Measurements from ENCODE around the gene AFAP1L2. TPM values are rescaled to one million over a fixed set of nuclear protein-coding genes. Genes with fewer than 3 reads are reported as not detected.

The AFAP1L2 gene
- total RNA-seq, 1 experiment from 2014 or later = 170 TPM

DNA sequence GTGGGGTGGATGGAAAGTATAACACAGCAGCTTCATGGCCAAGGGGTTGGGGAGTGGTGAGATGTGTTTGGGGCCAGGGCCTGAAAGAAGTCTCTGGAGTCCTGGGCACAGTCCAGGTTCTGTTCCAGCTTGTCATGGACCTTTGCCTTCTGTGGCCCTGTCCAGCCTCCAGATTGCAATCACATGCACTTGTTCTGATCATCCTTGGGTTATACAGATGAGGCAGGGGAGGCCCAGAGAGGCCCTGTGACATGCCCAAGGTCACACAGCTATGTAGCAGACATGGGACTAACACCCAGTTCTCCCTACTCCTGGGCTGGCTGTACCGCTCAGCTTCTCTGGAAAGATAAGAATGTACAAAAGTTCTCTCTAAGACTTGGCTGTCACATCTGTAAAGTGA, 153.6 kb downstream of the AFAP1L2 start:
- intact Hi-C loops (cut with micrococcal nuclease; ENCODE audit: unreplicated experiment) = no loop called here
- in situ Hi-C loops (cut with HindIII; ENCODE audit: low pct_unique_long_range_greater_than_20kb, low sequenced_read_pairs) = no loop called here

DNA sequence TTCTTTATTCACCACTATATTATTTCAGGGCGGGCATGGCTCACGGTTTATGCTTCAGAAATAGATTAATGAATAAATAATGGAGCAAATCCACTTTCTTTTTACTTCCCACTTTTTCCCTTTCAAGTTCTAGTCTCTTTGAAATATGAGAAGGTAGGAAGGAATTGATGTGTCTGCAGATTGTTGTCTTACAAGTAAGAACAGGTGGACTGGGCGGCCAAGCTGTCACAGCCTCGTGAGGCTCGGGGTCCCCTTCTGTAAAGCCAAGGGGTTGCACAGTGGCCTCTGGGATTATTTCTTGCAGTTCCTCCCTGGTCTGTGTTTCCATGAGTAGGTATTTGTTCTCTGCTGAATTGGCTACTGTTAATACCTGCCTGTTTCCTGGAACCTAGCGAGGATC, 154.1 kb downstream of the AFAP1L2 start:
- Histone ChIP-seq H3K27ac (ENCODE audit: low read length) (no peak overlapping the region), H3K9me3 (ENCODE audit: control insufficient read depth, insufficient read depth, low read depth, low read length) (no peaks in the 10 kb centered on the region), H3K4me1 (ENCODE audit: control insufficient read depth, insufficient read depth, low read length) (peaks cover 5% of the 10 kb centered on the region), H3K36me3 (ENCODE audit: control insufficient read depth, insufficient read depth, low read length) (no peaks in the 10 kb centered on the region), H3K27me3 (ENCODE audit: control insufficient read depth, insufficient read depth, low read length) (no peaks in the 10 kb centered on the region), H3K4me3 (ENCODE audit: low read depth in 2 of 2, low read length in 2 of 2) (no peak overlapping the region)
- ATAC-seq (no peak), DNase-seq (ENCODE audit: low read depth, low spot score) (no peak)
- in situ Hi-C loops (cut with HindIII; ENCODE audit: low pct_unique_long_range_greater_than_20kb, low sequenced_read_pairs) (no loop called here), intact Hi-C loops (cut with micrococcal nuclease; ENCODE audit: unreplicated experiment) (no loop called here)
- CTCF ChIA-PET = no interaction called here
- TF ChIP-seq POLR2AphosphoS5 (IDR thresholded peaks at IDR 0.05; ENCODE audit: low read depth, low read length) (no peak), TCF7L2 (IDR thresholded peaks at IDR 0.05; ENCODE audit: low read depth, low read length) (no peak), SIN3A (IDR thresholded peaks at IDR 0.05; ENCODE audit: borderline replicate concordance, insufficient read depth, low read depth, low read length) (no peak)
- TF ChIP-seq, protein P1, sequence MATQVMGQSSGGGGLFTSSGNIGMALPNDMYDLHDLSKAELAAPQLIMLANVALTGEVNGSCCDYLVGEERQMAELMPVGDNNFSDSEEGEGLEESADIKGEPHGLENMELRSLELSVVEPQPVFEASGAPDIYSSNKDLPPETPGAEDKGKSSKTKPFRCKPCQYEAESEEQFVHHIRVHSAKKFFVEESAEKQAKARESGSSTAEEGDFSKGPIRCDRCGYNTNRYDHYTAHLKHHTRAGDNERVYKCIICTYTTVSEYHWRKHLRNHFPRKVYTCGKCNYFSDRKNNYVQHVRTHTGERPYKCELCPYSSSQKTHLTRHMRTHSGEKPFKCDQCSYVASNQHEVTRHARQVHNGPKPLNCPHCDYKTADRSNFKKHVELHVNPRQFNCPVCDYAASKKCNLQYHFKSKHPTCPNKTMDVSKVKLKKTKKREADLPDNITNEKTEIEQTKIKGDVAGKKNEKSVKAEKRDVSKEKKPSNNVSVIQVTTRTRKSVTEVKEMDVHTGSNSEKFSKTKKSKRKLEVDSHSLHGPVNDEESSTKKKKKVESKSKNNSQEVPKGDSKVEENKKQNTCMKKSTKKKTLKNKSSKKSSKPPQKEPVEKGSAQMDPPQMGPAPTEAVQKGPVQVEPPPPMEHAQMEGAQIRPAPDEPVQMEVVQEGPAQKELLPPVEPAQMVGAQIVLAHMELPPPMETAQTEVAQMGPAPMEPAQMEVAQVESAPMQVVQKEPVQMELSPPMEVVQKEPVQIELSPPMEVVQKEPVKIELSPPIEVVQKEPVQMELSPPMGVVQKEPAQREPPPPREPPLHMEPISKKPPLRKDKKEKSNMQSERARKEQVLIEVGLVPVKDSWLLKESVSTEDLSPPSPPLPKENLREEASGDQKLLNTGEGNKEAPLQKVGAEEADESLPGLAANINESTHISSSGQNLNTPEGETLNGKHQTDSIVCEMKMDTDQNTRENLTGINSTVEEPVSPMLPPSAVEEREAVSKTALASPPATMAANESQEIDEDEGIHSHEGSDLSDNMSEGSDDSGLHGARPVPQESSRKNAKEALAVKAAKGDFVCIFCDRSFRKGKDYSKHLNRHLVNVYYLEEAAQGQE (IDR thresholded peaks at IDR 0.05; ENCODE audit: insufficient read depth in 1 of 2, low read depth in 2 of 2, low read length in 1 of 2) = no peak
- TF ChIP-seq, protein P2, sequence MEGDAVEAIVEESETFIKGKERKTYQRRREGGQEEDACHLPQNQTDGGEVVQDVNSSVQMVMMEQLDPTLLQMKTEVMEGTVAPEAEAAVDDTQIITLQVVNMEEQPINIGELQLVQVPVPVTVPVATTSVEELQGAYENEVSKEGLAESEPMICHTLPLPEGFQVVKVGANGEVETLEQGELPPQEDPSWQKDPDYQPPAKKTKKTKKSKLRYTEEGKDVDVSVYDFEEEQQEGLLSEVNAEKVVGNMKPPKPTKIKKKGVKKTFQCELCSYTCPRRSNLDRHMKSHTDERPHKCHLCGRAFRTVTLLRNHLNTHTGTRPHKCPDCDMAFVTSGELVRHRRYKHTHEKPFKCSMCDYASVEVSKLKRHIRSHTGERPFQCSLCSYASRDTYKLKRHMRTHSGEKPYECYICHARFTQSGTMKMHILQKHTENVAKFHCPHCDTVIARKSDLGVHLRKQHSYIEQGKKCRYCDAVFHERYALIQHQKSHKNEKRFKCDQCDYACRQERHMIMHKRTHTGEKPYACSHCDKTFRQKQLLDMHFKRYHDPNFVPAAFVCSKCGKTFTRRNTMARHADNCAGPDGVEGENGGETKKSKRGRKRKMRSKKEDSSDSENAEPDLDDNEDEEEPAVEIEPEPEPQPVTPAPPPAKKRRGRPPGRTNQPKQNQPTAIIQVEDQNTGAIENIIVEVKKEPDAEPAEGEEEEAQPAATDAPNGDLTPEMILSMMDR (IDR thresholded peaks at IDR 0.05) = no peak
- no TSS peak for BruUV-seq (replicated peaks)
- POLR2A ChIA-PET = no interaction called here

More for the DNA sequence above, 153.6 kb downstream of the AFAP1L2 start:
- Histone ChIP-seq H3K9me3 (ENCODE audit: control insufficient read depth, insufficient read depth, low read depth, low read length) (no peaks in the 10 kb centered on the region), H3K36me3 (ENCODE audit: control insufficient read depth, insufficient read depth, low read length) (no peaks in the 10 kb centered on the region), H3K27me3 (ENCODE audit: control insufficient read depth, insufficient read depth, low read length) (no peaks in the 10 kb centered on the region), H3K4me3 (ENCODE audit: low read depth in 2 of 2, low read length in 2 of 2) (no peak overlapping the region), H3K27ac (ENCODE audit: low read length) (no peak overlapping the region), H3K4me1 (ENCODE audit: control insufficient read depth, insufficient read depth, low read length) (peaks cover under 1% of the 10 kb centered on the region; the same call in 1 of the 2 replicates)
- no peak for ATAC-seq
- BruUV-seq (replicated peaks) = no TSS peak
- DNase-seq (ENCODE audit: low read depth, low spot score) = no peak
- CTCF ChIA-PET = no interaction called here
- POLR2A ChIA-PET = no interaction called here
- TF ChIP-seq, protein P2 (IDR thresholded peaks at IDR 0.05) = no peak
- TF ChIP-seq, protein P1 (IDR thresholded peaks at IDR 0.05; ENCODE audit: insufficient read depth in 1 of 2, low read depth in 2 of 2, low read length in 1 of 2) = no peak
- no peak for TF ChIP-seq TCF7L2 (IDR thresholded peaks at IDR 0.05; ENCODE audit: low read depth, low read length)
- no peak for TF ChIP-seq POLR2AphosphoS5 (IDR thresholded peaks at IDR 0.05; ENCODE audit: low read depth, low read length)
- TF ChIP-seq SIN3A (IDR thresholded peaks at IDR 0.05; ENCODE audit: borderline replicate concordance, insufficient read depth, low read depth, low read length) = no peak

Measured in Panc1 (cell line).